CD4-positive, alpha-beta T cell (primary cell): Measurements from ENCODE around the gene TSHZ2. TPM values are rescaled to one million over a fixed set of nuclear protein-coding genes. Genes with fewer than 3 reads are reported as not detected.
"Not testable (repeated sequence)": the region's sequence is repeated elsewhere in the genome, so short reads cannot be mapped to it uniquely, and the experiment has no call there.

Experiments
- ATAC-seq: fragments of 200-7000 bp; cut with Tn5 transposase; one replicate; pipeline ENCODE4 v1.10.0; 2022; ENCODE audit warnings: mild to moderate bottlenecking; ENCODE audit not compliant: poor library complexity
- CTCF ChIA-PET: fragments of 350-600 bp; sonication (Branson Sonifier 250); formaldehyde crosslinking; loops from one replicate; lab custom pipeline; 2021; ENCODE audit warnings: antibody characterized with exemption, inconsistent platforms; lab: Charles Lee
- POLR2A ChIA-PET: fragments of 350-600 bp; sonication (Branson Sonifier 250); formaldehyde crosslinking; loops from one replicate; lab custom pipeline; 2021; ENCODE audit warnings: antibody characterized with exemption, inconsistent platforms; lab: Charles Lee
- DNase-seq, 14 experiments: peaks; one replicate each; pipeline ENCODE4 v3.0.0-alpha.2; 2013 to 2020; ENCODE audit warnings: mixed read lengths in 2 of 14
- H3K27ac ChIP-seq, 2 donors: one replicate each; pipeline versions ENCODE4 v1.5.1 to v1.7.0; 2013; ENCODE audit warnings: low read length in 2 of 2, low read depth in 1 of 2, mild to moderate bottlenecking in 1 of 2
- H3K27me3 ChIP-seq, 2 experiments: 1 replicate in 1 of 2; 2 replicates in 1 of 2; pipeline versions ENCODE4 v1.6.1 to v1.7.0; 2013; ENCODE audit warnings: low read length in 2 of 2, control low read depth in 1 of 2, mild to moderate bottlenecking in 1 of 2, moderate library complexity in 1 of 2; ENCODE audit not compliant: insufficient read depth in 2 of 2, control insufficient read depth in 1 of 2
- H3K36me3 ChIP-seq: one replicate; pipeline ENCODE4 v1.6.1; 2013; ENCODE audit warnings: low read length, control low read depth; ENCODE audit not compliant: insufficient read depth
- H3K4me1 ChIP-seq: one replicate; pipeline ENCODE4 v1.6.1; 2013; ENCODE audit warnings: low read length, control low read depth; ENCODE audit not compliant: insufficient read depth
- H3K4me3 ChIP-seq: one replicate; pipeline ENCODE4 v1.5.1; 2013; ENCODE audit warnings: mild to moderate bottlenecking, low read length, moderate library complexity
- H3K9me3 ChIP-seq, 2 experiments: 1 replicate in 1 of 2; 2 replicates in 1 of 2; pipeline versions ENCODE4 v1.6.1 to v1.7.0; 2013; ENCODE audit warnings: low read length in 2 of 2, mild to moderate bottlenecking in 2 of 2, control low read depth in 1 of 2, moderate library complexity in 1 of 2; ENCODE audit not compliant: control insufficient read depth in 1 of 2, insufficient read depth in 1 of 2
- H3K27ac Mint-ChIP-seq: one replicate; pipeline ENCODE4 v1.8.0; 2020; ENCODE audit warnings: mixed read lengths
- H3K27me3 Mint-ChIP-seq: one replicate; pipeline ENCODE4 v1.8.0; 2021; ENCODE audit warnings: mixed read lengths
- H3K36me3 Mint-ChIP-seq: one replicate; pipeline ENCODE4 v1.8.0; 2021; ENCODE audit warnings: low read depth, mixed read lengths
- H3K4me1 Mint-ChIP-seq: one replicate; pipeline ENCODE4 v1.8.0; 2021; ENCODE audit warnings: low read depth, mixed read lengths
- H3K4me3 Mint-ChIP-seq: one replicate; pipeline ENCODE4 v1.8.0; 2020; ENCODE audit warnings: mild to moderate bottlenecking, mixed read lengths
- H3K9me3 Mint-ChIP-seq: one replicate; pipeline ENCODE4 v1.8.0; 2020; ENCODE audit warnings: mixed read lengths
- CTCF ChIP-seq: fragments of 200-600 bp; IDR thresholded peaks from one replicate; pipeline ENCODE4 v1.8.0; 2022; ENCODE audit warnings: antibody characterized with exemption, mild to moderate bottlenecking
- intact Hi-C, 2 experiments: fragments of 100-400 bp; cut with DNase I in 1 of 2; cut with micrococcal nuclease in 1 of 2; formaldehyde crosslinking; loops; one replicate each; pipeline versions ENCODE4 v1.15.1 to v1.9.0; 2023 to 2025; cut with DNase I, micrococcal nuclease
- total RNA-seq, 174 experiments: library from RNA in 2 of 174; stranded (reverse) in 2 of 174; gene quantifications; one replicate each; pipeline ENCODE4 v1.2.3 and lab custom pipeline; 2021 to 2026

Gene TSHZ2
- total RNA-seq, 2 experiments from 2014 or later: 26.1 to 27.4 TPM

GRCh38 chr20:53020834-53021233 is 48.7 kb downstream of the TSHZ2 start:
- ChIA-PET CTCF (no interaction called here), POLR2A (interaction anchor here (1.1 to 1.8 kb wide), 3 partner anchors 8 to 19 kb away, joined by 3 to 6 read pairs (median 5); no protein-coding TSS in a partner anchor)

GRCh38 chr20:53021934-53022333 is 49.8 kb downstream of the TSHZ2 start:
- Mint-ChIP-seq H3K4me3 (no peak overlapping the region), H3K36me3 (peaks cover 3% of the 10 kb centered on the region), H3K27ac (peak overlapping the region; percentile 60), H3K9me3 (peaks cover 2% of the 10 kb centered on the region), H3K27me3 (no peaks in the 10 kb centered on the region), H3K4me1 (peaks cover 59% of the 10 kb centered on the region)
- H3K36me3 ChIP-seq: no peaks in the 10 kb centered on the region
- no peak overlapping the region for H3K4me3 ChIP-seq
- DNase-seq: peak in 4 of 14 experiments; percentile 28 to 40 (median 36)
- ChIA-PET CTCF (no interaction called here), POLR2A (interaction anchor here (1.0 to 1.8 kb wide), 2 partner anchors 9 to 20 kb away, joined by 5 read pairs; no protein-coding TSS in a partner anchor)
- ATAC-seq: no peak
- intact Hi-C loops: no loop called here
- no peak overlapping the region for H3K27ac ChIP-seq
- H3K27me3 ChIP-seq: no peaks in the 10 kb centered on the region
- no peaks in the 10 kb centered on the region for H3K9me3 ChIP-seq
- no peak for TF ChIP-seq CTCF
- H3K4me1 ChIP-seq: peaks cover 5% of the 10 kb centered on the region

More at GRCh38 chr20:53020834-53021233, 48.7 kb downstream of the TSHZ2 start:
- Mint-ChIP-seq H3K36me3 (peaks cover 11% of the 10 kb centered on the region), H3K4me1 (peaks cover 56% of the 10 kb centered on the region), H3K4me3 (no peak overlapping the region), H3K9me3 (peaks cover 2% of the 10 kb centered on the region), H3K27me3 (no peaks in the 10 kb centered on the region), H3K27ac (no peak overlapping the region)
- H3K27ac ChIP-seq: no peak overlapping the region
- H3K4me3 ChIP-seq: no peak overlapping the region
- H3K27me3 ChIP-seq: no peaks in the 10 kb centered on the region
- H3K4me1 ChIP-seq: peaks cover 5% of the 10 kb centered on the region
- DNase-seq (no peak), ATAC-seq (no peak)
- intact Hi-C loops: no loop called here
- no peaks in the 10 kb centered on the region for H3K9me3 ChIP-seq
- TF ChIP-seq CTCF: no peak
- H3K36me3 ChIP-seq: no peaks in the 10 kb centered on the region

- H3K27ac Mint-ChIP-seq: no peak overlapping the region
- ChIA-PET POLR2A (interaction anchor here (0.7 kb wide), 1 partner anchor 17 kb away, joined by 5 read pairs; no protein-coding TSS in a partner anchor), CTCF (no interaction called here)
- DNase-seq (no peak), ATAC-seq (no peak)
- intact Hi-C loops: no loop called here
- no peaks in the 10 kb centered on the region for H3K9me3 Mint-ChIP-seq
- Histone ChIP-seq H3K4me3 (no peak overlapping the region), H3K36me3 (no peaks in the 10 kb centered on the region), H3K9me3 (no peaks in the 10 kb centered on the region), H3K4me1 (peaks cover 5% of the 10 kb centered on the region), H3K27me3 (no peaks in the 10 kb centered on the region), H3K27ac (no peak overlapping the region)
- H3K4me3 Mint-ChIP-seq: no peak overlapping the region
- peaks cover 52% of the 10 kb centered on the region for H3K4me1 Mint-ChIP-seq
- H3K36me3 Mint-ChIP-seq: no peaks in the 10 kb centered on the region
- H3K27me3 Mint-ChIP-seq: peaks cover 5% of the 10 kb centered on the region
- TF ChIP-seq CTCF: no peak
These were observed 51.8 kb downstream of the TSHZ2 start for GRCh38 chr20:53023732-53024520.

GRCh38 chr20:53024653-53025052 is 52.5 kb downstream of the TSHZ2 start:
- H3K4me3 ChIP-seq, ATAC-seq, H3K36me3 ChIP-seq, POLR2A ChIA-PET, H3K27me3 ChIP-seq, H3K27ac Mint-ChIP-seq, H3K9me3 ChIP-seq, H3K9me3 Mint-ChIP-seq, CTCF ChIA-PET, H3K4me3 Mint-ChIP-seq, H3K4me1 ChIP-seq, intact Hi-C loops, DNase-seq, H3K27ac ChIP-seq, H3K36me3 Mint-ChIP-seq, H3K27me3 Mint-ChIP-seq: not testable (repeated sequence)
- H3K4me1 Mint-ChIP-seq: peaks cover 52% of the 10 kb centered on the region
